HUDEP-2 (cell line): ENCODE results near the gene MGAT5.
A peak's percentile ranks its signal among the peaks of the same experiment; 100 is the strongest.
"Not testable (repeated sequence)": the region's sequence is repeated elsewhere in the genome, so short reads cannot be mapped to it uniquely, and the experiment has no call there.

ENCODE experiments used
- DNase-seq, 76 experiments: peaks; one replicate each; lab custom pipeline; 2025; ENCODE audit not compliant: unreplicated experiment in 76 of 76; lab: John Stamatoyannopoulos, UW

MGAT5 gene

DNA sequence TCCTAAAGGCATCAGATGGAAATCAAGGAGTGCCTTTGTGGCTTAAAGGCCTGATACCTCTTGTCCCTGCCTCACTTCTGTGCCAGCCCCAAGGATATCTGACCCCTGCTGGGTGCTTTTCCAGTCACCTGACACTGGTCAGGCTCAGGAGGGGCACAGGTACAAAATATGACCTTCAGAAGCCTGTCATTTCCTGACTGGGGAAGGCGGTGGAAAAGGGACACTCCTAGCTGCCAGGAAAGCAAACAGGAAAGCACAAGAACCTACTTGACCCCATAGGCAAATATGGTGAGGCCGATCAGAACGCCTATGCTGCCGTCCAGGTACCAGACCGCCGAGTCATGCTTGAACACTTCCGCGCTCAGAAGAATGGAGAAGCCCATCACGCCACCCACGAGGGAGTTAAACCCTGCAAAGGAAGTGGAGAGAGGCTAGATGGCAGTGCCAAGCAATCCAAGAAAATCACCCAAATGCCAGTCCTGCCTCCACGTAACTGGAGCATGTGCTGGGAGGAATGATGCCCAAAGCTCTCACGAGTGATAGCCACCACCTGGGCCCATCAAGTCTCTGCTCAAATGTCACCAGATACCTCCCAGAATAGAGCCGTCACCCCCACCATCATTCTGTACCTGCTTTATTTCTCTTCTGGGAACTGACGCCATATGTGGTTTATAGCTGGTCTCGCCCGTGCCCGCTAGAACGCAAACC lies 204.0 kb downstream of the MGAT5 start:
- no peak for DNase-seq

DNA sequence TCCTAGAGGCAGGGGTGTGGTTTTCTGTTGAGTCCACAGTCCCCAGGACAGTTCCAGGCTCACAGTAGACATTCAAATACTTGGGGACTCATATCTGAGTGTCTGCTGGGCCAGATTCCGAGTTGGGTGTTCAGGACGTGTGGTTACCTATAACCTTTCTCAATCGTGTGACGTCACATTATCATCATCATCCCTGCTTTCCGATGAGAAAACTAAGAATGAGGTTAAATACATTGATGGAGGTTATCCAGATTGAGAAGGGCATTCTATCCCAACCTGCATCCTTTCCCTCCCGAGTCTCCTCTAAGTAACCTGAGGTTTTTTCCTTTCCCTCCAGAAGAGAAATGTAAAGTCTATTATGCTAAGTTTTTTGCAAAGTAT lies 204.6 kb downstream of the MGAT5 start:
- no peak for DNase-seq

DNA sequence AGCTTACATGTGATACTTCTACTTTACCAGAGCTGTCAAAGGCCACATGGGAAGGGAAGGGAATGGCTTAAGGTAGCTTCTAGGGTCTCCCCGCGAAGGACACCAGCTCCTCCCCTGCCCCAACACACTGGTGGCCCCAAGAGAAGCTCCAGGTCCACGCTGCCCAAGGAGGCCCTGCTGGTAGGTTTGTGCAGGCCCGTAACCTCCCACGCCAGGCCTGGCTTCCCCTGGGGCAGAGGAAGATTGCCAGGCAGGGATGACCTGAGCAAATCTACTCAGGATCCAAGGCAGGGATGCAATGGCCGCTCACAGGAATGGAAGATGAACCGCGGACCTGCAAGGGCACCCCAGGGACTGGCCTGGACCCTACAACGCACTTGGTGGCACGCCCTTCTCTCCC lies 205.1 kb downstream of the MGAT5 start:
- no peak for DNase-seq

DNA sequence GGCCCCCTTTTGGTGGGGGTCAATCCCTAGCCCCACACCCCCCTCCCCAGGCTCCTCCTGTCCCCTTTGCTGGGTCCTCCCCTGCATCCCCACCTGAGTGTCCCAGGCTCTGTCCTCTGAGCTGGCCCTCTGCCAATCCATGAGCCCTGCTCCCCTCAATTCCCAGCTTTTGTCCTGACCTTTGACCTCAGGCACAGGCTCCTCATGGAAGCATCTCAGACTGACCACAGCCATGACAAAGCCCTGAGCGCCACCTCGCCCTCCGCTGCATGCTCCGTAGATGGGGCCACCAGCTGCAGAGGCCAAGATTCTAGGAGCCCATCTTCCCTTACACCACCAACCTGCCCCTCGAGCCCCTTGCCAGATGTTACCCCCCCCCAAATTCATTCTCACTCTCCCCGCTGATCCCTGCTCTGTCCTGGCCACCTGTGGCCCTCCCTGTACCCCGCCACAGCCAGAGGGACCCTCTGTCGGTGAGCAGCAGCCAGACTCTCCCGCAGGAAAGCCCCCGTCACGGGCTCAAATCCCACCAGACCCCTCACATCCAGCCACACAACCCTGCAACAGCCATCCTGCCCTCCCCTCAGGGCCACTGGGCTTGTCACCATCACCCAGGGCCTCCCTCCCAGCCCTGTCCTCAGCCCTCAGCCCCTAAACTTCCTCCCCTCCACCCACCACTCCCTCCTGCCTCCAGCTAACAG lies 206.0 kb downstream of the MGAT5 start:
- DNase-seq: no peak

DNA sequence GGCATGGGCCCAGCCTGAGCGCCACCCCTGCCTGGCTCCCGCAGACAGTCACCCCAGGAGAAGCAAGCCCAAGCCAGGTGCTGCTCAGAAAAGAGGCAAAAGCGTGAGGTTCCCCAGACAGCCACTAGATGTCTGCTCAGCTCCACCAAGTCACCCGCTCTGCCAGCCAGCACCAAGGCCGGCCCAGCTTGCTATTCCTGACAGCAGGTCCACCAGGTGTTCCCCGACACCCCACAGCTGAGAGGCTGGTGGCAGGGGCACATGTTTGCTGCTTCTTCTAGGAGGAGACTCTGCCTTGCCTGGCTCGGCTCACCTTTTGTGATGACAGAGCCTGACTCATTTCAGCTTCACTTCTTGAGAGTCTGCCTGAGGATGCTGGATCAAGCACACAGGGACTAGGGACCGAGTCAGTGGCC lies 206.7 kb downstream of the MGAT5 start:
- peak in 27 of 76 experiments; percentile 1 to 53 (median 13) for DNase-seq

DNA sequence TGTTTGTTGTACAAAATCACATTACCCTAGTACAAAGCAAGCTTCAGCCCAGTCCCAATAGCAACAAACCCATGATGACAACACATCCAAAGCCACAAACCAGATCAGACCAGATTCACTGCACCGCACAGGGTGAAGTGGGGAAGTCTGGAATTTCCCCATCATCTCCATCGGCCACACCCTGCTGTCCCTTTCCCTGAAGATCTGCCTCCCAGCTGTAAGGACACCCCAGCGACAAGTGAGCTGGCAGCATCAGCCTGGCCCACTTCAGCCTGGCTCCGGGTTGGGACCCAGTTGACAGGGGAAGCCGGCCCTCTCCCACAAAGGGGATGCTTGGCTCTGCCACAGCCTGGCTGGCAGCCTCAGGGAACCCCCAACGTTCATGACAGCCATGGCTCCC lies 207.6 kb downstream of the MGAT5 start:
- no peak for DNase-seq

DNA sequence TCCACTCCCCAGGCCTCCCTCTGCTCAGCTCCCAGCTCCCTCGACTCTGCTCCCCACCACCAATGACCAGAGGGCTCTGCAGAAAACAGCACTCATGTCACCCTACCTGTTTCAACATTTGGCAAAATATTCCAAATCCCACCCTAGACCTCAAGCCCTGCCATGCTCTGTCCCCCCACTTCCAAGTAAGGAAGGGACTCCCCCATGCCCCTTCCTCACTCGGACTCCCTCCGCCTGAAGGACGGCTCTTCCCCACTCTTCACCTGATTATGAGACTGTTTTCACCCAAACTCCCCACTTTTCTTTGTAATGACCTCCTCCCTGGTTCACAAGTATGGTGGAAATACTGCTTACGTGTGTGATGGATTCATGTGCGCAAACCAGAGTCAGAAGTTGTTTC lies 208.4 kb downstream of the MGAT5 start:
- no peak for DNase-seq

DNA sequence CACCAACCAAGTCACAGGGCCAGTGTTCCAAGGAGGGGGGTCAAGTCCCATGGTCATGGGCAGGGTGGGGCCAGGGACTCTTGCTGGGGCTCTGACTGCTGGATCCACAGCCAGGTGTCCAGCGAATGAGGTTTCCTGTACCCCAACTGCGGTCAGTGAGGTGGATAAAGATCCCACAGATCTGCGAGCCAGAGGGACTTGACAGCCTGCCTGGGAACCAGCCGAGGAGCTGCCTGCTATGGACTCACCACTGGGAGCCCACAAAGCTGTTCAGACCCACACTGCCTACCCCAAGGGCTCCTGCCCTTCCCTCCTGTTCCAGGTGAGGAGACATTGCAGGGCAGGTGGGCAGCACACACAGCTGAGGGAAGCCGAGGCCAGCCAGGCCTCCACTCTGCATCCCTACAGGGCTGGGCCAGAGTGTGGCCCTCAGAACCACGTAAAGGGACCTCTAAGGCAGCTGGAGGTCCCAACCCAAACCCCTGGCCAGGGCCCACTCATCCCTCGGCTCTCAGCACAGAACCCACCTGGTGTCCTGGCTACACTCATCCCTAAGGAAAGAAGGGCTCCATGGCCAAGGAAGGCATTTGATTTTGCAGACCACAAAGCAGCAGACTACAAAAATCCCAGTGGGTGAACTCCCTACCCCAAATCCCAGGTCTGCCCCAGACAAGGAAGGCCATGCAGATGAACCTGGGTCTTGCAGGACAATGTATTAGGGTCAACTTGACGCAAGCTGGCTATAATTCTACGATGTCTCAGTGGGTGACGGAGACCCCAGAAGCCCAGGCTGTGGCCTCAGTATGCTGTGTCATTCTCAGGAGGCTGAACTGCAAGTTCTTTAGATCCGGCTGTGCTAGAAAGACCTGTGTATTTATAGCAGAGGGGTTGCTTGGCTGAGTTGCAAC lies 209.2 kb downstream of the MGAT5 start:
- DNase-seq: no peak

DNA sequence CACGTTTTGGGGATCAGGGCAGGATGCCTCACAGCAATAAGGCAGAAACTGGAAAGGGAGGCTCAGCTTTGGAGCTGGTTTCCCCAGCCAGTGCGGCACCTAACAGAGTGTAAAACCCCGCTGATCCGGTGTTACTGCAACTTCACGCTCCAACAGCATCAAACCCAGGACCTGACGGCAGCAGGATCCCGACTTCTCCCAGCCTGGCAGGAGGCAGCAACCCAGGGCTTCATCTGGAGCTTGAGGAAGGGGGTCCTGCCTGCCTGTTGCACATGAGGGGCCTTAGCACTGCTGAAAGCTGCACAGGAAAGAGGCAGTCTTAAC lies 209.8 kb downstream of the MGAT5 start:
- DNase-seq: no peak

DNA sequence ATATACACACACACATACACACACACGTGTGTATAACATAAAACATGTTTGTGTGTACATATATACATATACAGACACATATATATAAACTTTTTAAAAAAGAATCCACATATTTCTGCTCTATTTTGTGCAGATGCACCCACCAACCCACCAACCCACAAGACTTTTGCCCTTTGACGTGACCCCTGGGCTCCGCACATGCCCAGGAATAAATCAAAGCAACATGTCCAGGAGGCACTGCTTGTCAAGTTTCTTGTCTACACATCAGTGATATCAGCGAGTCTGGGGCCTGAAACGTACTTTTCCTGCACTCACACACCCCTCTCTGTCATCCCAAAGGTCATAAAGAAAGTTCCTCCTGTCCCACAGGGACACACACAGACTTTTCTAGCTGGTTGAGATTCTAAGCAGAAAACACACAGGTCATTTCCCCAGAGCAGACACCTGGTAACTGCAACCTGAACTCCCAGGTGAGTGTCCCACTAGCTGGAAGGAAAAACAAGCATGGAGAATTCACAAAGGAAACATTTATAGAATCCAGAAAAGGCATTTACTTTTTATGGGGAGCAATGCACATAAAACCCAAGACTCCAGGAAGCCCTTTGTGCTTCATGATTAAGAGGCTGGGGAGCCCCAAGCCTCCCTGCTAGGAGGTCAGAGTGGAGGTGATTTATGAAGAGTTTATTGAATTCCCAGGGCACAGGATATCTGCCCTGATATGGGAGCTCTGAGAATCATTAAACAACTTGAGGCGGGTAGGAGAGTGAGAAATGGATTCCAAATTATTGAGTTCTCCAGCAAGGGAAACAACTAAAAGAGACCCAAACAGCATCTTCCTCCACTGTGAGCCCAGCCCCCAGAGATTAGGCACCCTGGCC lies 211.6 kb downstream of the MGAT5 start:
- DNase-seq: no peak

DNA sequence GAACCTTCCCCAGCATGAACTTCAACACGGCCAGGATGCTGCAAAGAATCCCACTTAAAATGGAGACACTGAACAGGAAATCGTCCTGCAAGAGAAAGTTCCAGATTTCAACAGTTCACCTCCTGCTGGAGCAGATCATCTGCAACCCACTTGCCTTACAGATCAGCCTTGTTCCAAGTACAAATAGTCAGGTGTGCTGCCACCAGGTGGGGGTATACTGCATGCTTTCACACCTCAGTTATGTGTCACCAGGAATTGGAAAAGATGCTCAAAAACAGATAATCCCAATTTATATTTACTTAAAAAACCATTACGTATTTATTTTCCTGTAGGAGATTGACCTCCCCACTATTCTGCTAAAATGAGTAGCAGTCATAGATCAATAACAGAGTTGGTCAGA lies 212.3 kb downstream of the MGAT5 start:
- no peak for DNase-seq

DNA sequence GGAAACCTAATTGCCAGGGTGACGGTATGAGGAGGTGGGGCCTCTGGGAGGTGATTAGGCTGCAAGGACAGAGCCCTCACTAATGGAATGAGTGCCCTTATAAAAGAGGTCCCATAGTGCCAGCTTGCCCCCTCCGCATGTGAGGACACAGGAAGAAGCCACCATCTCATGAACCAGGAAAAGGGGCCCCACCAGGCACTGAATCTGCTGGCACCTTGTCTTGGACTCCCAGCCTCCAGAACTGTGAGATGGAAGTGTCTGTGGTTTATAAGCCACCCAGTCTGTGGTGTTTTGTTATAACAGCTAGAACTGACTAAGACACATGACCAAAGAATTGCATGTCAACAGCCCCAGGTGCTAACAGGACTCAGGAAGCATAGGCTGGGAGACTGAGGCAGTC lies 214.3 kb downstream of the MGAT5 start:
- no peak for DNase-seq

DNA sequence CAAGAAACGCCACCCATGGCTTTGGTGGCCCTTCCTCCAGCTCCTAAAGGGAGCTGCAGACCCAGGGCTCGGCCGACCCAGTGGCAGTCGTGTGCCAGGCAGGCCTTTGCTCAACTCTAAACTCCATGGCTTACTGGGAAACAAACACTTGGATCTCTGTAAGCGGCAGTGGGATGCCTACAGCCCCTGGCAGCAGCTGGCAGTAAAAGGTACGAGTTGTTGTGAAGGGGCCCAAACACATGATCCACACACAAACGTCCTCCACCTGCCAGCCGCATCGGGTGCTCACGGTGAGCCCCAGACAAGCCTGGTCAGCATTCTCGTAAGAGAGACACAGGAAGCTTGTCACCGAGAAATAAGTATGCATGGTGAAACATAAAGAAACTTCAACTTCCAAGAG lies 214.9 kb downstream of the MGAT5 start:
- no peak for DNase-seq

DNA sequence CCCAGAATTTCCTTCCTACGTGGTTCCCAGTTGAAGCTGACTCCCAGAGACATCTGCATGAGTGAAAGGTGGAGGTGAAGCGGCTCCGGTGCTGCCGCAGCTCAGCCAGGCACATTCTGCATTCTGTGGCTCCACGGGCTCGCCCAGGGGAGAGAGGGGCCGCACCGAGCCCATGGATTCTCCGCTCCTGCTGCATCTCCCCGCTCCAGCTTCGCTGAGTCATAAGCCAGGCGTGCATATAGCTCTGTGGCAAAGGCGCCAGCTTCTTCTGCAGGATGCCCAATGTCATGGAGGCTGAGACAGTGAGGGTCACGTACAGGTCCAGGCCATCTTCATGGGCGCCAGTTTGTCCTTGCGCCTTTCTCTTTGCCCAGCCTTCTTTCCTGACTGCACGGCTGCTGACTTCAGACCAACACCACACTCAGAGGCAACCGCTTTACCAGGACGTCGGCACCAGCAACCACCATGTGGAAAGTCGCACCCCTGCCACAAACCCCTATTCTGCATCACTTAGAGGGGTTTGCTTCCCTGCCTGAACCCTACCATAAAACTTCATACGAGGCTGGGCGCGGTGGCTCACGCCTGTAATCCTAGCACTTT lies 215.7 kb downstream of the MGAT5 start:
- no peak for DNase-seq

DNA sequence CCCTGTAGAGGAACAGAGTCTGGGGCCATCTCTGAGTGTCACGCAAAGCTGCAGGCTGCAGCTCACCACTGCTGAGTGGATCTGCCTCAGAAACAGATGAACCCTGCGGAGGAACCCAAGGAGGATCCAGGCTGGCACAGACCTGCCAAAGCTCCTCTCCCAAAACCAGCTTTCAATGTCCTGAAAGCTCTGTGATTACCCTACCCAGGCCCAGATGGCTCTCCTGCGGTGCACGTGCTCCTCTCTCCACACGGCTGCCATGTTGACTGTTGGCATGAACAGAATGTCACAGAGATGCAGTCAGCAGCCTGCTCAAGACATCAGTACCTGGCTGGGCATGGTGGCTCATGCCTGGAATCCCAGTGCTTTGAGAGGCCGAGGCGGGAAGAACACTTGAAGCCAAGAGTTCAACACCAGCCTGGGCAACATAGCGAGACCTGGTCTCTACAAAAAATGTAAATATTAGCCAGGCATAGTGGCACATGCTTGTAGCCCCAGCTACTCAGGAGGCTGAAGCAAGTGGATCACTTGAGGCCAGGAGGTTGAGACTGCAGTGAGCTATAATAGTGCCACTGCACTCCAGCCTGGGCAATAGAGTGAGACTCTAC lies 216.8 kb downstream of the MGAT5 start:
- no peak for DNase-seq

DNA sequence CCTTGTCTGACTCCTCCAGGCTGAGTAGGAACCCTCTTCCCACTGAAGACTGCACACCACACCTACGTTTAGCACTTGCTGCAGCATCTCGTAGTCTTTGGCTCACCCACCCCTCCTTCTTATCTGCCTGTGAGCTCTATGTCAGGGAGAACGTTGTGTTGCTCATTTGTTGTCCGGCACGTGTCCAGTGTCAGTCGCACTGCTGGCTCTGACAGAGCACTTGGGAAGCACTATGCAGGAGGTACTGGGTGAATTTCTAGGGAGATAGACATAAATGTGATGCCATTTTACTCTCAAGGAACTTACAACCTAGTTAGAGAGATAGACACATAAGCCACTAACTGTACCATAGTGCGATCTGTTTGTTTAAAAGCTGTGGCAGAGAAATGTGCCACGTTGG lies 223.1 kb downstream of the MGAT5 start:
- DNase-seq: not testable (repeated sequence)

DNA sequence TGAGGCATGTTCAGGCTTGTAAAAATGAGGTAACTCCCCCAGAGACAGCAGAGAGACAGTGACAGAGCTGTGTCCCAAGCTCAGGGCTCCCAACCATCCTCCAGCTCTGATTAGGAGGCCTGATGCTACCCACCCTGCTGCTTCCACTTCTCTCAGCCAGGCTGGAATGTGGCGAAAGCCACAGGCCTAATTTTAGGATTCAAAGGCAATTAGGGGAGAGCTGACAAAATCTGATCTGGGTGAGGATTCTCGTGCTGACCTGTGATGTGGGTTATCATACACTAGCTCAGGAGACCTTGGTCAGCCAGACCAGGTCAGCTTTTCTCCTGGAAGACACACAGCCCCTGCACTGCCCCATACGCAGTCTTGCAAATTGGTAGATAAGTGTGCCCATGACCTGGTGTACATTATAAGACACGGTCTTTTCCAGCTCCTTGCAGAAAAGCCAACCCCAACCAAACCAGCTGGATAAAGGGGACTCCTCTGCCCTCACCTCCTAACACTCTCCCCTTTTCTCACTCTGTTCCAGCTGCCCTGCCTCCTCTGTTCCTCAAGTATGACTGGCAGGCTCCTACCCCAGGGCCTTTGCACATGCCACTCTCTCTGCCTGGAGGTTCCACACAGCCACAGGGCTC lies 225.9 kb downstream of the MGAT5 start:
- no peak for DNase-seq

DNA sequence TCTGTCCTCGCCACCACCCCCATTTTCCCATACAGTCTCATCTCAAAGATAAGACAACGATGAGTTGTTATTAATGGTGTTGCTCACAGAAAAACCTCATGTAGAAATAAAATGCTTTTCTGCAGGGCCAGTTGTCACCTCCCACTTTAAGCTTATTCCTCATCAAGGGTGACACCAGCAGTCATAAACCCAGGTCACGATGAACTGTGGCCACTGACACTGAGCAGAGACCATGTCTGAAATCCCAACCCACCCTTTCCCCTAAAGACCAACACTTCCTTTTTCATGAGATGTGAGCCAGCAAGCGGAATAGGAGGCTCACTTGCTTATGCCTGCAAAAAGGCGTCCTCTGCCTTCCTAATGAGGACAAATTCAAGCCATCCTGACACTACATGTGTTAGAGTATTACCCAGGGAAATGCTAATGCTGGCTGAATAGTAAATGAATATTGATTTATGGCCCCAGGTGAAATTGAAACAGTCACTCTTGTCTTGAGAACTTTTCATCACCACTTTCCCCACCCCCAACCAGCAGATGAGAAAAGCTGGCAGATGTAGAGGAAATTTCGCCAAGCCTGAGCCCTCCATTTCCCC lies 228.4 kb downstream of the MGAT5 start:
- DNase-seq: no peak

DNA sequence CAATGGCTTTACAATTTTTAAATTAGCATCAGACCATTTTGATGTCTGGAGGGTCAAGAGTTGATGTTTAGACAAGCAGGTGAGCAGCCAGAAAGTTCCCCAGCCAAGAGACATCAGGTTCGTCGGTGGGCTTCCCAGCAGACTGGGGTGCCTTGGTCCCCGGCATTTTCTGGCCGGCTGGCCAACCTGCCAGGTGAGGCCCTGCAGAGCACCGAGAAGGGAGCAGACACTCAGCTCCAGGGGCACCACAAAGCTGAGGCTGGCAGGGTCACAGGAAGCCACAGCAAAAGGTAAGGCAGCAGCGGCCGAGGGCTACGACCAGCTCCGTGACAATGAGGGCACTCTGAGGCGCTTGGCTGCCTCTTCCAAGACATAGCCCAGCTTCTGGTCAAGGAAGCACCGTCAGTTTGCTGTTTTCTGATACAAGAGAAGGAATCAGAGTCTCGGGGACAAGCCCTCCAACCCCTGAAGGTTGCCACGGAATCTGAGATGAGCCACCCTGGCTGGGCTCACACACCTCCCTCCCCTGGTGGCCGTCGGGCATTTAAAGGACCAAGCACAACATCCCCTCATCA lies 229.0 kb downstream of the MGAT5 start:
- no peak for DNase-seq
